ENCODE results near the gene FRA10AC1.

DNA sequence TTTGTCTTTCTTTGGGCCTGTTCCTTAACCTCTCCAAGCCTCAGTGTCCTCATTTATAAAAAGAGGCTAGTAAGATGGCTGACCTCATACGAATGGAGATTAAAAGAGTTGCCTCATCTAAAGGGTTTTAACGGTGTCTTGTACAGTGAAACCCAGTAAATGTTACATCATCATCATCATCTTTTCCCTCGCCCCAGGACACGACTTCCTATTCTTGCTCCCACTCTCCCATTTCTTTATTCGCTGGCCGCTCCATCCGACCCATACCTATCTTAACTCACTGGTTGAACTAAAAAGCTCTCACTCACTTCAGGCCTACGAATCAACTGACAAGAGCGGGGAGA lies 554 bp downstream of the FRA10AC1 start:
- TF ChIP-seq, protein P1, sequence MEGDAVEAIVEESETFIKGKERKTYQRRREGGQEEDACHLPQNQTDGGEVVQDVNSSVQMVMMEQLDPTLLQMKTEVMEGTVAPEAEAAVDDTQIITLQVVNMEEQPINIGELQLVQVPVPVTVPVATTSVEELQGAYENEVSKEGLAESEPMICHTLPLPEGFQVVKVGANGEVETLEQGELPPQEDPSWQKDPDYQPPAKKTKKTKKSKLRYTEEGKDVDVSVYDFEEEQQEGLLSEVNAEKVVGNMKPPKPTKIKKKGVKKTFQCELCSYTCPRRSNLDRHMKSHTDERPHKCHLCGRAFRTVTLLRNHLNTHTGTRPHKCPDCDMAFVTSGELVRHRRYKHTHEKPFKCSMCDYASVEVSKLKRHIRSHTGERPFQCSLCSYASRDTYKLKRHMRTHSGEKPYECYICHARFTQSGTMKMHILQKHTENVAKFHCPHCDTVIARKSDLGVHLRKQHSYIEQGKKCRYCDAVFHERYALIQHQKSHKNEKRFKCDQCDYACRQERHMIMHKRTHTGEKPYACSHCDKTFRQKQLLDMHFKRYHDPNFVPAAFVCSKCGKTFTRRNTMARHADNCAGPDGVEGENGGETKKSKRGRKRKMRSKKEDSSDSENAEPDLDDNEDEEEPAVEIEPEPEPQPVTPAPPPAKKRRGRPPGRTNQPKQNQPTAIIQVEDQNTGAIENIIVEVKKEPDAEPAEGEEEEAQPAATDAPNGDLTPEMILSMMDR (IDR thresholded peaks at IDR 0.05): no peak
- no peak for TF ChIP-seq POLR2A (IDR thresholded peaks at IDR 0.05)

Data from body of pancreas (tissue), 4 donors.